Measurements from ENCODE around the gene GNG12. TPM values are rescaled to one million over a fixed set of nuclear protein-coding genes. Genes with fewer than 3 reads are reported as not detected.

The GNG12 gene
- total and polyA plus RNA-seq, 2 donors (not counting 3 experiments of a cell fraction or from before 2014, with no cell fraction given) = 107 to 152 TPM

- H3K4me1 ChIP-seq (ENCODE audit: control insufficient read depth, extremely low read depth, insufficient read depth, low read length) = no peaks in the 10 kb centered on the region
- dilution Hi-C loops (cut with MboI; ENCODE audit: extremely low pct_ligation_motif_present, low sequenced_read_pairs) (no loop called here), intact Hi-C loops (cut with micrococcal nuclease) (no loop called here)
- no peak overlapping the region for H3K4me2 ChIP-seq (ENCODE audit: insufficient read depth, low read length)
- H3K9ac ChIP-seq (replicated peaks; ENCODE audit: extremely low read depth, insufficient read depth, low read length) = no peak overlapping the region
- peaks cover 93% of the 10 kb centered on the region for H3K79me2 ChIP-seq (ENCODE audit: control insufficient read depth, insufficient read depth, low read length)
- CTCF ChIA-PET = no interaction called here
- peaks cover 8% of the 10 kb centered on the region for H4K20me1 ChIP-seq (replicated peaks; ENCODE audit: control insufficient read depth, extremely low read depth, insufficient read depth, low read length)
- BruUV-seq (replicated peaks) = no TSS peak
- TF ChIP-seq POLR2A (IDR thresholded peaks at IDR 0.05; ENCODE audit: low read depth, low read length) (no peak), GATA2 (IDR thresholded peaks at IDR 0.05; ENCODE audit: insufficient read depth, insufficient read length, low read depth, low read length) (no peak), JUN (IDR thresholded peaks at IDR 0.05; ENCODE audit: borderline replicate concordance, insufficient read depth, insufficient read length, low read depth) (no peak), CTCF (IDR thresholded peaks at IDR 0.05; ENCODE audit: extremely low read depth in 1 of 2, insufficient read depth in 1 of 2, low read depth in 1 of 2, low read length in 2 of 2) (no peak), POLR2AphosphoS5 (IDR thresholded peaks at IDR 0.05; ENCODE audit: insufficient read depth, low read depth, low read length) (no peak), MYC (IDR thresholded peaks at IDR 0.05; ENCODE audit: low read depth, low read length) (no peak), FOS (IDR thresholded peaks at IDR 0.05; ENCODE audit: borderline replicate concordance, insufficient read depth, low read length) (no peak), EZH2 (IDR thresholded peaks at IDR 0.05; ENCODE audit: borderline replicate concordance, low read depth, low read length, severe bottlenecking) (no peak), MAX (IDR thresholded peaks at IDR 0.05; ENCODE audit: insufficient read depth, insufficient read length) (no peak)
- no peaks in the 10 kb centered on the region for H3K9me3 ChIP-seq (replicated peaks; ENCODE audit: control insufficient read depth, insufficient read depth, low read length)
- peaks cover 0 to 2% of the 10 kb centered on the region in 2 experiments for H3K36me3 ChIP-seq (ENCODE audit: control insufficient read depth in 2 of 2, extremely low read depth in 1 of 2, insufficient read depth in 2 of 2, low read length in 2 of 2)
- FAIRE-seq = no peak
- no peaks in the 10 kb centered on the region for H3K9me1 ChIP-seq (replicated peaks; ENCODE audit: control insufficient read depth, extremely low read depth, insufficient read depth, low read length)
- no peak overlapping the region for H2AFZ ChIP-seq (ENCODE audit: low read depth, low read length)
- no peak for DNase-seq (ENCODE audit: low read depth, low spot score)
- no peak overlapping the region for H3K4me3 ChIP-seq (replicated peaks in 1 of 3; ENCODE audit: insufficient read depth in 1 of 3, low read depth in 1 of 3, low read length in 3 of 3)
- H3K27ac ChIP-seq (ENCODE audit: insufficient read depth, low read depth, low read length) = no peak overlapping the region
- no peaks in the 10 kb centered on the region for H3K27me3 ChIP-seq (ENCODE audit: control insufficient read depth in 2 of 2, insufficient read depth in 2 of 2, low read length in 2 of 2)
- POLR2A ChIA-PET = no interaction called here
Measured at GRCh38 chr1:67801903-67802302, 31.4 kb downstream of the GNG12 start.
